ENCODE measurements around the gene FUBP1.
"Not testable (repeated sequence)": the region's sequence is repeated elsewhere in the genome, so short reads cannot be mapped to it uniquely, and the experiment has no call there.

The FUBP1 gene

DNA sequence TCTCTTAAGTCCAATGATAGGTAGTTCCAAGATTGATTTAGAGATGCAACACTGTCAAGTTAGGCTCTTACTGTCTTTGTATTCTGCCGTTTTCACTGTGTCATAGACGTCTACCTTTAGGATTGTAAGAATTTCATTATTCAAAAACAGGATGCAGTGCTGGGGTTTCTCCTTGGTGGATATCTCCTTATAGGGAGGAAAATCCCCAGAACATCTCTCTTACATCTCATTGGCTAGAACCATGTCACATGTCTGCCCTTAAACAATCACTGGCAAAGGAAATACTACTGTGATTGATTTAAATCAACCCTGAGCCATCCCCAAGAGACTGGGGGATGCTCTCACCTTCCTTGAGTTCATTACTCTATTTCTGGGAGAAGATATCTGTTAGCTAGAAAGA, 10.9 kb upstream of the FUBP1 start:
- no peak for DNase-seq (ENCODE audit: low read depth)

DNA sequence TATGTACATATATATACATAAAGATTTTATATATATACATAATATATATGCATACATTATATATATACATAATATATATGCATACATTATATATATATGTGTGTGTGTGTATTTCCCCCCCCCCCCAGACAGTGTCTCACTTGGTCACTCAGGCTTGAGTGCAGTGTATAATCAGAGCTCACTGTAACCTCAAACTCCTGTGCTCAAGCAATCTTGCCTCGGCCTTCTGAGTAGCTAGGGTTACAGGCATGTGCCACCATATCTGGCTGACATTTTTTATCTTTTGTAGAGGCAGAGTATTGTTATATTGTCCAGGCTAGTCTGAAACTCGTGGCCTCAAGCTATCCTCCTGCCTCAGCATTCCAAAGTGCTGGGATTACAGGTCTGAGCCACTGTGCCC, 9.0 kb upstream of the FUBP1 start:
- no peak for DNase-seq (ENCODE audit: low read depth)

DNA sequence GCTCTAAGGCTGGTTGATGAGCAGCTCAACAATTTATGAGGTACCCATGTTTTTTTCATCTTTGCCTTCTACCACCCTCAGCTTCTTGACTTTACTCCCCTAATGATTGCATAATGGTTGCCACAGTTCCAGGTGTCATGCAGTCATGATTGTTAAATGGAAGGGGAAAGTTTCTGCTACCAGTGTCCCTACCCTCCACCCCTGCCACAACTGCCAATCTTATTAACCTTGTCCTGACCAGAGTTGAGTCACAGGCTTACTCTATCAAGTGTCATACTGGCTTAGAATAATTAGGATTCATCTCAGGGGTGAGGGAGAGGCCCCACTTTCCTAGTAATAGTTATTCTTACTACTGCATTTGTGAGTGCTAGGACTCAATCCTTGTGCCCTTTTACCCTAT, 7.9 kb upstream of the FUBP1 start:
- no peak for DNase-seq (ENCODE audit: low read depth)

DNA sequence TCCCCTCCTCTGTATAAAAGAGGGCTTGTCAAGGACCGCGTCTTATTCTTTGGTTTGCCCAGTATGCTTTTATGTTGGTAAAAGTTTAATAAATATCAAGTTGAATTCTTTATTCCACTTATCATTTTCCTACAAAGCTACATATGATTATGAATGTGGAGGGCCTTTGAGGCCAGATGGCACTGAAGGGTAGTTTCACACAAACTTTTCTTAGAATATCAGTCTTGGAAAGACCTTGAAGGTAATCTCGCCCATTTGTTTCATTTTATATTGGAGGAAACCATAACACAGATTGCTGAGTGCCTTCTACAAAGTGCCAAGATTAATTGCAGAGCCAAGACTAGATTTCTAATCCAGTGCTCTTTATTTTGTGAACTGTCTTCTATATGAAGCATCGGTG, 5.8 kb upstream of the FUBP1 start:
- DNase-seq (ENCODE audit: low read depth): no peak

DNA sequence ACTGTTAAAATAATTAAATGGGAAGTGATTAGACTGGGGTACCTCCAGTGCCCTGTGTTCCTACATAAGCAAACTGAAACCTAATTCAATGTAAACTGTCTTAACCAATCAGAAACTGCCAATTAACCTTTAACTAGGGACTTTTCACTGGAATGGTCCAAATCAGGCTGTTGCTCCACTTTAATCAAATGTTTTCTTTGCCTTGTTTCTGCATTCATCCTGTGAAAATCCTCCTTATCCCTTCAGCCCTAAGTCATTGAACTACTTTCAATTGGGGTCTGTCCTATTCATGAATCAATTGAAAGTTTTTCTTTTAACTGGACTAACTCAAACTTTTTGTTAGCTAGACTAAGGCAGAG, 5.1 kb upstream of the FUBP1 start:
- no peak for DNase-seq (ENCODE audit: low read depth)

DNA sequence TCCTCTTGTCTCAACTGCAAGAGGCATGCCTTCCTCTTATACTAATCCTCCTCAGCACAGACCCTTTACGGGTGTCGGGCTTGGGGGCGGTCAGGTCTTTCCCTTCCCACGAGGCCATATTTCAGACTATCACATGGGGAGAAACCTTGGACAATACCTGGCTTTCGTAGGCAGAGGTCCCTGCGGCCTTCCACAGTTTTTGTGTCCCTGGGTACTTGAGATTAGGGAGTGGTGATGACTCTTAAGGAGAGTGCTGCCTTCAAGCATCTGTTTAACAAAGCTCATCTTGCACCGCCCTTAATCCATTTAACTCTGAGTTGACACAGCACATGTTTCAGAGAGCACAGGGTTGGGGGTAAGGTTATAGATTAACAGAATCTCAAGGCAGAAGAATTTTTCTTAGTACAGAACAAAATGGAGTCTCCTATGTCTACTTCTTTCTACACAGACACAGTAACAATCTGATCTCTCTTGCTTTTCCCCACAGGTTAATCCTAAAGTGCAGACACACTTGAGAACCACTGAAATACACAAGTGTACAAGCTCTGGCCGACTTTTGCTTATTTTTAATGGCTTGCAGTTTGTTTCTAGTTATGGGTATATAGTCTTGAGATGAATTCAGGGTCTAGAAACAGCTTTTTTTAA, 4.6 kb upstream of the FUBP1 start:
- DNase-seq (ENCODE audit: low read depth): not testable (repeated sequence)

DNA sequence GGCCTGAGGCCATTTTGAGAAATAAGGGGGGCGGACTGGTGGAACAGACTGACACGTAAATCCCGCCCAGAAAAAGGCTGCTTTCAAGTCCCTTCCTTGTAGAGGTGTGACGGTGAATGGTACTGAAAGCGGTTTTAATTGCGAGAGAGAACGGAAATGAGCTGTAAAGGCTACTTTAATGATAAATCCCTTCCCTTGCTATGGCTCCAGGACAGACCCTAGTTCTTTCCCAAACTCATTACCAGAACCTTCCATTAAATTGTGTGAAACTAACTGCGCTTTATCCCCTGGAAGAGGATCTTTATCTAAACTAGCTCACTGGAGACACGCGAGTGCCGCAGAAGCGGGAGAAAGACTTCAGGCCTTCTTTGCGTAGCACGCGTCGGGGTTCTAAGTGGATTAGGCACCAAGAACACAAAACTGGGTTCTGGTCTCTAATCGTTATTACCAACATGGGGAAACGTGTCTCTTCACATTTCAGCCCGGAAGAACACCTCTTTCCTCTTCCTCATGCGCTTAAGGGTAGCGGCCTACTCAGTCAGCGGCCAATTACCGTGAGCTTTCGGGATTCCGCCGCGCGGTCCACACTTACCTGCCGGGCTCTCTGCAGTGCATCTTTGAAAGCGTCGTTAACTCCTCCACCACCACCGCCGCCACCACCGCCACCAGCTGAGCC, 441 bp downstream of the FUBP1 start:
- DNase-seq (ENCODE audit: low read depth): peak; percentile 96

DNA sequence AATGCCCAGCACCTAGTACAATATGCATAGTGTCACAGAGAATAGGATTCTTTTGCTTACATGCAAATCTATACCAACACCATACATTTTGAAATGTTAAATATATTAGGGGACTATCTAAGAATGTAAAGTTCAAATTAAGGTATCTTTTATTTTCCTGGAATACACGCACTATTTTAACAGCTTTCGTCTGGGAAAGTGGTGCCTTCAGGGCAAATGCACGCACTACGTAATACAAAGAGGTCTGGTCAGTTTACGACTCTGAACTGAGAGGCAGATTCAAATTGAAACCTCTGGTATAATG, 931 bp downstream of the FUBP1 start:
- no peak for DNase-seq (ENCODE audit: low read depth)

DNA sequence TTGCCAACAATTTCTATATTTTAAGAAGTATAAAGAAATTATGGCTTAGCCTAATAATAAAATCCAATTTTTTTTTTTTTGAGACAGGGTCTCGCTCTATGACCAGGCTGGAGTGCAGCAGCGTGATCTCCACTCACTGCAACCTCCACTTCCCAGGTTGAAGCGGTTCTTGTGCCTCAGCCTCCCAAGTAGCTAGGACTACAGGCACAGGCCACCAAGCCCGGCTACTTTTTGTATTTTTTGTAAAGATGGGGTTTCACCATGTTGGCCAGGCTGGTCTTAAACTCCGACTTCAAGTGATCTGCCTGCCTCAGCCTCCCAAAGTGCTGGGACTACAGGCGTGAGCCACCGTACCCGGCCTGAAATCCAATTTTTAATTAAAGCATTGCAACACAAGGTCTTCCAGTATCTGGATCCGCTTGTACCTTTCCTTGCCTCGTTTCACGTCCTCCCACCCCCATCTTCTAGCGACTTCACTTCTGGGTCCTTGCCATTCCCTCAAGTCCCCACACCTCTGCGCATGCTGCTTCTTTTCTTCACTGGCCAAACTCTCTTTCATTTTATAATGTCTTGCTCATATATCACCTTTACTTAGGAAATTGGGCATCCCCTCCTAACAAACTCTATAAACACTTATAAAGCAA, 2.3 kb downstream of the FUBP1 start:
- no peak for DNase-seq (ENCODE audit: low read depth)

DNA sequence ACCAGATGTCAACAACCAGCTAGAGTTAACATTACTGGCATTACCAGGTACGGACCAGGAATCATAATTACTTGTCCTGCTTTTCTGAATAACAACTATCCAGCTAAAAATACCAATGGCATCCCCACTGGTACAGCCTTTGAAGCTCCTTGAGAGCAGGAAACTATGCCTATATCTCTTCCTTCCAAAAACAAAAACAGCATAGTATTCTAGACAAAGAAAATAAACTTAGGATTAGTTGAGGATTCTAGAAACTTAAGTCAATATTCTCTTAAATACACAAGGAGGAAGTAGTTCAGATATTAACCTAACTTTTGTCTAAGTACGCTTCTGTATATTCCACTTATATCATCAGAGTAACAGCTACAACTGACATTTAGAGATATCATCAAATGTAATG, 3.0 kb downstream of the FUBP1 start:
- no peak for DNase-seq (ENCODE audit: low read depth)

DNA sequence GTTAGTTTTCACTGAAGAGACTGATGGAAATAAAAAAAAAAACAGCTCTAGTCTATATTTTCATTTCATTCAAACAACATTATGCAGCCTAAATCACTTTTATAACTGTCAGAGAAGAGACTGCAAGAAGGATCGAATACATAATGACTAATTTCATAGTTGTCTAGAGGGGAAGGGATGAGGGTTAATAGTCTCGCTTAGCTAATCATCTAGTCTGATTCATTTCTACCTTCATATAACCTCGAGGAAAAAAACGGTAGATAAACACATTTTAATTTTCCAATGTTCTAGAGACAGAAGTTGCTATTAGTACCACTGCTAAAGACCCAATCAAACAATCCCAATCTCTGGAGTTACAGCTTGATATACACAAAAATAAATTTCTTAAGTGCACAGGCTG, 3.5 kb downstream of the FUBP1 start:
- no peak for DNase-seq (ENCODE audit: low read depth)

DNA sequence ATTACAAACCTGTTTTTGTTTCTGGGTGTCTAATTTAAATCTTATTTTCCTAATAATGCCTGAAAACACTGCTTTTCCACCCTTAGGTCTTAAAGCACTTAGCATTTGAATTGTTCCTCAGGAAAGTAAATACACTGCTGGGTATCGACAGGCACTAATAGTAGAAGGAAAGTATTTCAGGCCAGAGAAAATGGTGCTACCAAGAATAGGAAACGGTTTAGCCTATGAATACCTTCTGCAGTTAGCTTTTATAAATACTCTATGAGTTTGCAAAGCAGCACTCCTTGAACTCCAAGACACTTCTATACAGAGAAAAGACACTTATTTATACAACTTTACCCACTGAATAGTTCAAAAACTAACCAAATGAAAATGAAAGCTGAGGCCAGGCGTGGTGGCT, 6.8 kb downstream of the FUBP1 start:
- no peak for DNase-seq (ENCODE audit: low read depth)

DNA sequence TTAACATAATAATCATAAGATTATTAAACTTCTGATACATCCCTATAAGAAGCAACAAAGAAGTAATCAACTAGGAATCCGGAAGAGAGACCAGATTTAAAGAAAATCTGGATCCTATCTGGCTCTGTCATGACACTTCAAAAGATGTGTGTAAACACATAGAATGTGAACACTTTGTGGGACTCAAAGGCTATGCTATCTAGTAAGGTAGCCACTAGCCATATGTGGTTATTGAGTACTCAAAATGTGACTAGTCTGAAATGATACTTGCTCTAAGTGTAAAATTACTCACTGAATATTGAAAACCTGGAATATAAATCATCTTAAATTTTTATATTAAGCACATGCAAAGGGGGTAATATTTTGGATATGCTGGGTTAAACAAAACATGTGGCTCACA, 8.7 kb downstream of the FUBP1 start:
- DNase-seq (ENCODE audit: low read depth): no peak

DNA sequence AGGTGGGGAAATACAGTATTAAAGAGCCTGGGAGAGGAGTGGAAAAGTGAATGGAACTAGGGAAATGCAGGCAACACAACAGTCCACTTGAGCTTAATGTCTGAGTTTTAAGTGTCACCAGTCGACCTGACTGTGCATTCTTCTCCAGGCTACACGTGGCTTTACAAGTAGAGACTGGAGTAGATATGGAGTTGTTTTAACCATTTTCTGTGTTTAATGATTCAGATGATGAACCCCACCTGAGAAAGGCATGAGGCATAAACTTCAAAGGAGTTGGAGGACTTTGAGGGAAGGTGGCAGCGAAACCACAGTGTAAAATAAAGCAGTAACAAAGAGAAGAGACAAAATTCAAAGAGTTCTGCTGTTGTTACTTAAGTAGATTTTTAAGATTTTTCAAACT, 12.6 kb downstream of the FUBP1 start:
- no peak for DNase-seq (ENCODE audit: low read depth)

DNA sequence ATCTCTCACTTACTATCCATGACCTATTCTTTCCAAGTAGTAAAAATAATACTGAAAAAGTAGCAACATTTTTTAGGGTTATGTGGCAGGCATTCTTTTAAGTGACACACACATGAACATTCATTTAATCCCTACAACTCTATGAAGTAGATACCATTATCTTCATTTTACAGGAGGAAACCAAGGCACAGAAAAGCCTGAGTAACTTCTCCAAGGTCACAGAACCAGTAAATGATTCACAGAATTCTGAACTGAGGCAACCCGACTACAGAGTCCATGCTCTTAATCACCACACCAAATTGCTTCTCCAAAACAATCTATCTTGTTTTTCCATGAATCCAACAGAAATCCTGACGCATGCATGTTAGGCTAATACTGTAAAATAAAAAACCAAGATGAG, 17.5 kb downstream of the FUBP1 start:
- DNase-seq (ENCODE audit: low read depth): no peak

DNA sequence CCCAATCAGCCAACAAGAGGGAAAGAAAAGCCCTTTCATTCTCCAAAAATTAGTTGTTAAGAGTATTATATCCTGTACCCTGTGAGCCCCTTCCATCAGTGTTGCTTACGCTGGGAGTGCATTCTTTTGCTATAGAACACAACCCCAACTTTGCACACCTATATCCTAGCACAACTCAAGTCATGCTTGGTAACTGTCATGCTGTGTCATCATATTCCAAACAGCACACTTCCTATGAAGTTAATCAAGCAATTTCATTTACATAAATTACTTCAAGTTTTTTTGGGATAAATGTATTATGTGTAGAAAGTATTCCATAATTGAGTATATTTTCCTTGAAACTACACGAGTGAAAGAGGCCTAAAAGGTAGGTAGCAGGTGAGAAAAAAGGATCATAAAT, 20.0 kb downstream of the FUBP1 start:
- DNase-seq (ENCODE audit: low read depth): no peak

DNA sequence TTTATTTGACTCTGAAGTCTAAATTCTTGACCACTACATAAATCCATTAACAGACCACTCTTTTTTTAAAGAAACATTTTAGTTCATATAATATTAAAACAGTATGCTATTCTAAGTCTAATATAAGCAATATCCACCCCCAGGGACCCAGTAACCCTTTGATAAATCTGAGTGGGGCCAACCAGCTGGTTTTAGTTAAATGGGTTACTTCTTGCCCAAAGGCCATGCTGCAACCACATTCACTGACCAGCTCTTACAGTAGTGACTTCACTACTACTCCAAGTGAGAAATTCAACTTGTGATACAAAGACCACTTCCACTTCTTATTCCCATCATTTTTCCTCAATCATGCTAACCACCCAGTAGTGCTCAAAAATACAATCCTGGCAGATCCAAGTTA, 20.5 kb downstream of the FUBP1 start:
- peak; percentile 85 for DNase-seq (ENCODE audit: low read depth)

DNA sequence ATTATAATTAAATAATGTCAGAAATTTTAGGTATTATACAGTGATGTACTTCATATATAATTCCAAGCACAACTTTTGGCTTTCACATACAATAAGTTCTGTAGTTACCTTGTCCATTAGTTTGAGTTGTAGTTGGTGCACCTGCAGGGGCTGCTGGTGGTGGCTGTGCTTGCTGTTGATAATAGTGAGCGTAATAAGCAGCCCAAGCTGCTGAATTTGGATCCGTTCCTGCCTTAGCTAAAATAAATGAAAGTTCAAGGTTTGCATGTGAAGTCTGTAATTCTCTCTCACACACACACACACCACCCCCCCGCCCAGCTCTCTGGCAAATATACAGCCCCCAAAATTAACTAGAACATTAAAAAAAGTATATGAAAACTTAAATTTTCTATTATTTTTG, 22.4 kb downstream of the FUBP1 start:
- DNase-seq (ENCODE audit: low read depth): no peak

DNA sequence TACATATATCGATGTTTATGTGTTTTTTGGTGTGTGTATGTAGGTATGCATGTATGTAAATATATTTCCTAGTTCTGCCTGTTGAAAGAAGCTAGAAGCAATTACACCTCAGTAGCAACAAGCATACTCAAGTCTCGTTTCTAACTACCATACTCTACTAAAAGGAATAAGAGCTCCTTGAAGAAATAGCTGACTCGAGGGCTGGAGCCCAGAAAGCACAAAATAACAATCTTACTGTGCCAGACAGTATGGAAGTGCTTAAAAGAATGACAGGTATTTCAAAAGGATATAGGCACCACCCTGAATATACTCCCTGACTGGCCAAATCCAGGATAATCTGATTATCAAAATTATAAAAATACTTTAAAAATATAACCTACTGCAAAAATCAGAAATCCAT, 23.2 kb downstream of the FUBP1 start:
- DNase-seq (ENCODE audit: low read depth): no peak

DNA sequence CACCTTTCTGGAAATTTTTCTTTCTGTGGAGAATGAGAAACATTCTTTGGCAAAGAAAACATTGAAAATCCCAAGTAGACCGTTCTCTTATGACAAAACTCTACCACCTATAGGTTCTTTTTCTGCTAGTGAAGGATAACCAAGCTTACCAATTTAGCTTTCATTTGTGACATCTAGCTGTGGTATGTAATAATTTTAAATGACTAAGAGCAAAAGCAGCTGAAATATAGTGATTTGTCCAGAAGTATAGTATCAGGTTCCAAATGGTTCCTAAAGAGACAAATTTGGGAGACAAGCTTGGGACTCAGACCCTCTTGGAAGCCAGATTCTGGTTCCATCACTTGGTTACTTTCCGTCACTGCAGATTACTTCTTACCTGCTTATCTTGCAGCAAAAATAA, 24.4 kb downstream of the FUBP1 start:
- no peak for DNase-seq (ENCODE audit: low read depth)

DNA sequence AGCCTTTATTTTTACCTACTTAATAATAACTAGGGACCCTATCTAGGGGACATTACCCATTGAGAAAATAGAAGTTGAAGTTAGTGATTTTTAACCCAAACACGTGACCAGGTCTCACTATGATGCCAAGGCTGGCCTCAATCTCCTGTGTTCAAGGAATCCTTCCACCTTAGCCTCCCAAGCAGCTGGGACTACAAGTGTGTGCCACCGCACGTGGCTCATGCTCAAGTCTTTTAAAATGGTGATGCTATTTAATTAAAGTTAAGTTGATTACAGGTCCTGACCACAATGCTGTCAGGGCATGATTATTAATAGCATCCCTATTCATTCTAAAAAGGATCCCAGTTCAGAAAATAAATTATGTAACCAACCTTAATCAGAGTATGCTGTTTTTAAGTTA, 25.0 kb downstream of the FUBP1 start:
- no peak for DNase-seq (ENCODE audit: low read depth)

DNA sequence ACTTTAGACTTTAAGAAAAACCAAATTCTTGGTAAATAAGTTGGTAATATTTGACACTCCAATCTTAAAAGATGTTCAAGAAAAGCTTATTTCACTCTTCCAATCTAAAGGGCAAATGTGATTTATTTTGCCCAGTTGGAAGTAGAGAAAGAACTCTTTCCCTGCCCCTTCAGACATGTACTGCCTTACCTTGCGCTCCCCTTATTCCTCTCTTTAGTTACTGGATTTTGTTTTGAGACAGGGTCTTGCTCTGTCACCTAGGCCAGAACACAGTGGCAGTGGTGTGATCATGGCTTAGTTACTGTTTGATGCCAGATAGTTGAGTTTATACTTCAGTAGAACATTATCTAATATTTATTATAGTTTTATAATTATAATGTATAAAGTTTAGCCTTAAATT, 27.5 kb downstream of the FUBP1 start:
- DNase-seq (ENCODE audit: low read depth): no peak

DNA sequence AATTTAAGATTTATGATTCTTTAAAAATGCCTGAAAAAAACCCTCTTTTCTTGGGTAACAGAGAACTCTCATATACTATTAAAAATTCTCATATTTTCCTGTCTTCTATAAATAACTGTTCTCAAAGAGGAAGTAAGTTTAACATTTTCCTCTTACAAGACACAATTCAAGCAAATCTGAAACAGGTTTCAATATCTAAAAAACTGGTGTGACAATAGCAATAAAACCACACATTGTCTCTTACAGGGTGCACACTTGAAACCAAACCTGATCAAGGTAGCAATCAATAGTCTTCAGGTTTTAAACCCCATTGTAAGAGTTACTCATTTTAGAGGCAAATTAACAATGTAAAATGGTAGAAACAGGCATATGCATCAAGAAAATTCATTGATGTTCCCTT, 28.0 kb downstream of the FUBP1 start:
- DNase-seq (ENCODE audit: low read depth): no peak

DNA sequence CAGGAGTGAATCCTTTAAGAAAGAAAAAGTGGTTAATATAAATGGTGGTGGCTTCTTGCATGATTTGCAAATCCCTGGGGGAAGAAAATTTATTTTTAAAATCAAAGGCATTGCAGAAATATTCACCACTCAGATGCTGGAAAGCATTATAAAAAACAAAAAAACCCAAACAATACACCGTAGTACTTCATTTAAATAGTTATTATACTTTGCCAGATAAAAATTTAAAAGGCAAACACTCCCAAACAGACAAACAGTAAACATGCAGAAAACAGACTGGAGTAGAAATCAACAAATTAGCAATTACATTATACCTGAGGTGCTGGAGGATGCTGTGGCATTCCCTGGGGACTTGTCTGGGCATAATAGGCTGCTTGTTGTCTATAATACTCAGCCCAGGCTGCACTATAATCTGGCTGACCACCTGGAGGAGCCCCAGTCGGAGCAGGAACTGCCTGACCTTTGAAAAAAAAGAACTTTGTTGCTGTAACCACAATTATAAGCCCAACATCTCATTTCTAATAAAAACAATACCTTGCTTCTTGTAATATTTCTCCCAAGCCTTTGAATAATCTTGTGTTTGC, 29.9 kb downstream of the FUBP1 start:
- DNase-seq (ENCODE audit: low read depth): peak; percentile 45

Data from fibroblast of gingiva (primary cell).